HG03039 (cell line): ENCODE measurements around the gene PARP3.

ENCODE experiments used
- ATAC-seq: cut with Tn5 transposase; IDR thresholded peaks from one replicate; pipeline ENCODE4 v1.9.1; 2021; ENCODE audit warnings: mild to moderate bottlenecking, moderate library complexity; ENCODE audit not compliant: unreplicated experiment

Gene PARP3

DNA sequence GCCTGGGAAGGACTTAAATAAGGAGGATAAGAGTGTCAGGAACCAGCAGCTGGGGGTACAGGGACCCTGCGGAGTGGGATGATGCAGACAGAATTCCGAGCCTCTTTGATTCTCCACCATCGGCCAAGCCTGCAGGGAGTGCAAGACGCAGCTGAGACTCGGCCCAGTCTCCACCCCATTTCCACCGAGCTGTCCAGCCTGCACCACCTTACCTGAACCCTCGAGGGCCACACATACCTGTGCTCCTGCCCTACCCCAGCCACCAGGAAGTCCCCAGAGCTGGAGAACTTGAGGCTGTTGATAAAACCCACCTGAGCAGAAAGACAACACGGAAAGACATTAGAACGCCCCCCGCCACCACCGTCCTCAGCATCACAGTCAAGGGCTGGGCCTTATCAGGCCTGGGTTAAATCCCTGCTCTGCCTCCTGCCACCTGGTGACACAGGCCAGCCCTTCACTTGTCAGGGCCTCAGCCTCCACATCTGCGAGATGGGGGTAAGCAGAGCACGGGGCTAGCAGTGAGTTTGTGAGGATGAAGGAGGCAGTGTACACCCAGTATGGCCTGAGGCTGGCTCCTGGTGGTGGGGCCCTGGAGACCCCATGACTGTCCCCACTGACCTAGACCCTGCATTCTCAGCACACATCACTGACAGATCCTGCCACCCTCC is 8.6 kb upstream of the PARP3 start:
- ATAC-seq: no peak

DNA sequence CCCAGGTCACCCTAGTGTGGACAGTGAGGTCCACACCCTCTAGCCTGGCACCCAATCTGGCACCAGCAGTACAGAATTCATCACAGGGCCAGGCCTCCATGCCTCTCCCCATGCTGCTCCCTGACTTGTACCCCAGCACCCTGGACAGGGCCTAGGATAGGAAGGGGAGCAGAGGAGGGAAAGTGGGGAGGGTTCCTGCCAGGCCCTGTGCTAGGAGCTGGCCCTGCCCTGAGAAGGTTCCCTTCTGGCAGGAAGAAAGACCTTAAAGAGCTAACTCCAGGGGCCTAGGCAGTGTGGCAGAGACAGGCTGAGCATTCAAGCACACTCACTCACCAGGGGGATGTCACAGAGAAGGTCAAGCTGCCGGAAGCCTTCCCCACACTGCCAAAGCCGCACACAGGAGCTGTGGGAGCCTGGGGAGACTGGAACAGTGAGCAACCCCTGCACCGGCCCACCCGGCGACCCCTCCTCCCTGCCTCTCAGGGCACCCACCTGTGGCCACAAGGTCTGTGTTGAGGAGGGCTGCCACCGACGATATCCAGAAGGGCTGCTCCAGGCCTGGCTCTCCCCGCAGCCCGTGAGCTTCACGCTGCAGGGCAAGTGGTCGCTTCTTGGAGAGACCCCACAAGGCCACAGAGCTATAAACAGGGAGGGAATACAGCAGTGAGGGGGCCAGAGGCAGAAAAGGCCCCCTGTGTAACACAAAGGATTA is 7.9 kb upstream of the PARP3 start:
- ATAC-seq: no peak

DNA sequence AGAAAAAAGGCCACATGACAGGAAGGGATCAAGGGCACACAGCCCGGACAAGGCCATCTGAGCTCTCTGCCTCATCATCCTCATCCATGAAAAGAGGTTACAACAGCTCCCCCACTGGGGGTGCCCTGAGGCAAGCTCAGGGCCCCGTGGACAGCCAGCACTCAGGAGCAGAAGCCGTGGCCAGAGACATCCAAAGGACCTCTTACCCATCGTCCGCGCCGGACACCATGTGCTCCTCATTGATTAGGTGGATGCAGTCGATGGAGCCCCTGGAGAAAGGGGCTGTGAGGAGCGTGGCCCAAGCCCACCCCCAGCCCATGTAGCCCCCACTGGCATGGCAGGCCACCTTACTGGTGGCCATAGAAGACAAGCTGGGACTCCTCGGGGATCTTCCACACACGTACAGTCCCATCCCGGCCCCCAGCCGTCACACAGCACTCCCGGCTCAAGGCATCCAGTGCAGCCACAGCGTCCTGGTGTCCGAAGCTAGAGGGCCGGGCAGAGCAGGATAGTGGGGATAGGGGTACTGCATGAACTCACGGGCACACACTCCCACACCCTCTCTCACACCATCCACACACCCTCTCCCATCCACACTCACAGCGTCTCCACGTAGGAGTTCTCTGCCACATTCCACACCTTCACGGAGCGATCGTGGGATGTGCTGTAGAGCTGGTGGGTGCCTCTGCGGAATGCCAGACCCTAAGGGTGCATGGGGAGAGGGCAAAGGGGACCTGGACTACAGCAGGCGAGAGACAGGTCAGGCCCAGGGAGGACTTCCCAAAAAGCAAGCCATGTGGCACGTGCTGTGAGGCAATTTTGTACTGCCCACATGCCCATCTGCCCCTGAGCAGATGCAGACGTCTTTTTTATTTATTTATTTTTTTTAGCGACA is 6.9 kb upstream of the PARP3 start:
- ATAC-seq: no peak

GRCh38 chr3:51935886-51936755 is 6.0 kb upstream of the PARP3 start:
- ATAC-seq: no peak

DNA sequence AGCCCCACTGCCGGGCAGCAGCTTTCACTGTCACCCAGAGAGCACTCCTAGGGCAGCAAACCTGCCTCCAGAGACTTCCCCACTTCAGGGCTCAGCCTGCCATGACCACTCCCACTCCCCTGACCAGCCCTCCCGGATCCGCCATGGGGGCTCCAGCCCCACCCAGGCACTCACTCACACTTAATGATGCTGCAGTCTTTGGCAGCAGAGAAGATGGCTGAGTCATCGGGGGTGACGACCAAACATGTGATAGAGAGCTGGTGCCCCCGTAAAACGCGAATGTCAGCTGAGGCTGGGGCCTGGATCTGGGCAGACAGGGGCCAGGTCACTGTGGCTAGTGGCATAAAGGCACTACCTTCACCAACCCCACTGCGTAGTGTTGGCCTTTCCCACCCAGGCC is 5.1 kb upstream of the PARP3 start:
- no peak for ATAC-seq

- ATAC-seq: no peak
Observed at GRCh38 chr3:51937611-51938450, 4.3 kb upstream of the PARP3 start.

GRCh38 chr3:51938780-51939425 is 3.3 kb upstream of the PARP3 start:
- no peak for ATAC-seq

- ATAC-seq: no peak
Observed at GRCh38 chr3:51940648-51941462, 1.3 kb upstream of the PARP3 start.

DNA sequence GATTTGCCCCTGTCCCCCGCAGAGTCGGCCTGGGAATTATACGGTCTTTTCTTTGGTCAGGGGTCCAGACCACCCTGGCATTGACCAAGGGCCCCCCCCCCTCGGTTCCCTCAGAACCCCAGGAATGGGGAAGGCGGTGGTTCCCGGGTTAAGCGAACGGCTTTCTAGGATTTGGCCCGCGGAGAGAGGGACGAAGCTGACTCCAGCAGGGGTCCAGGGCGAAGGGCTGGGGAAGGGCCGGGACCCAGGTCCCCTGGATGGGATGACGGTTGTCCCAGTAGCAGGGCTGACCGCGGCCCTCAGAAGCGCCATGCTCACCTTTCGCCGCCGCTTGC is 733 bp upstream of the PARP3 start:
- ATAC-seq: no peak

GRCh38 chr3:51942603-51943450 is 664 bp downstream of the PARP3 start:
- ATAC-seq: no peak

DNA sequence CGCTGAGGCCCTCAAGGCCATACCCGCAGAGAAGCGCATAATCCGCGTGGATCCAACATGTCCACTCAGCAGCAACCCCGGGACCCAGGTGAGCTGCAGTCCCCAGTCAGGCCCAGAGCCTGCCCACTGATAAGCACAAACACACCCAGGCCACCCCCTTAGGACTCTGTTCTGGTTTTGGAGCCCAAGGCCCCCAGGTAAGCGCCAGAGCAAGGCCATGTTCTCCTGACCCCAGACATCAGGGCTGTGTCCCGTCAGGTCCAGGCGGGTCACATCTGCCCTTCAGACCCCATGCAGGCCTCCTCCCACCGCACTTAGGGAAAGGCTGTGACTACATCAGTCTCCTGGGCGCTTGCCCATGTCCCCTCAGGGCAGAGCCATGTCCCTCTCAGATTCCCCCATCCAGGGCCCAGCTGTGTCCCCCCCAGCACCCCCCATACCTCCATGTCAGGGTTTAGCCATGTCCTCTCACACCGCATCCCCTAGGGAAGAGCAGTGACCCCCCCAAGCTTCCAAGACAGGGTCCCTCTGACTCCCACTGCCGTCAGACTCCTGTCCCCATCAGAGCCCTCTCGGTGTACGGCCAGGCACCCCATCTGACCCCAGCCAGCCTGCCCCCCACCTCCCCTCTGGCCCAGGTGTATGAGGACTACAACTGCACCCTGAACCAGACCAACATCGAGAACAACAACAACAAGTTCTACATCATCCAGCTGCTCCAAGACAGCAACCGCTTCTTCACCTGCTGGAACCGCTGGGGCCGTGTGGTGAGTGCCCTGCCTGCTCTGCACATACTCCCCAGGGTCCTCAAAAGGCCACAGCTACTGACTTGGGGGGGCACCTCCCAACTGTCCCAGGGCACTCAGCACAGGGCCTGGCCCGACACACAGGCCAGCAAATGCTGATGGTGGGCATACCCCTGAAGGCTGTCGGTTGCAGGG is 1.6 kb downstream of the PARP3 start:
- no peak for ATAC-seq

DNA sequence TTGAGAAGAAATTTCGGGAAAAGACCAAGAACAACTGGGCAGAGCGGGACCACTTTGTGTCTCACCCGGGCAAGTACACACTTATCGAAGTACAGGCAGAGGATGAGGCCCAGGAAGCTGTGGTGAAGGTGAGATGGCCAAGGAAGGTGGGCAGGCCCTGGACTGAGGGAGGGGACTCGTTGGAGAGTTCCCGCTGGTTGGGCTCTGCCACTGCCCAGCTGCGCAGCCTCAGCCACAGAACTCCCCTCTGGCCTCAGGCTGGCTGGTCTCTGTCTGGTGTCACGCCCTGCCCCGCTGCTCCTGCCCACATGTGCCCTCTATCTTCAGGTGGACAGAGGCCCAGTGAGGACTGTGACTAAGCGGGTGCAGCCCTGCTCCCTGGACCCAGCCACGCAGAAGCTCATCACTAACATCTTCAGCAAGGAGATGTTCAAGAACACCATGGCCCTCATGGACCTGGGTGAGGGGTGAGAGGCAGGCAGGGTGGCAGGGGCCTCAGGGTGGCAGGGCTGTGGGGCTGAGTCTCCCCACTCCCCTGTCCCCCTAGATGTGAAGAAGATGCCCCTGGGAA is 2.4 kb downstream of the PARP3 start:
- ATAC-seq: no peak

GRCh38 chr3:51945031-51945840 is 3.1 kb downstream of the PARP3 start:
- no peak for ATAC-seq

DNA sequence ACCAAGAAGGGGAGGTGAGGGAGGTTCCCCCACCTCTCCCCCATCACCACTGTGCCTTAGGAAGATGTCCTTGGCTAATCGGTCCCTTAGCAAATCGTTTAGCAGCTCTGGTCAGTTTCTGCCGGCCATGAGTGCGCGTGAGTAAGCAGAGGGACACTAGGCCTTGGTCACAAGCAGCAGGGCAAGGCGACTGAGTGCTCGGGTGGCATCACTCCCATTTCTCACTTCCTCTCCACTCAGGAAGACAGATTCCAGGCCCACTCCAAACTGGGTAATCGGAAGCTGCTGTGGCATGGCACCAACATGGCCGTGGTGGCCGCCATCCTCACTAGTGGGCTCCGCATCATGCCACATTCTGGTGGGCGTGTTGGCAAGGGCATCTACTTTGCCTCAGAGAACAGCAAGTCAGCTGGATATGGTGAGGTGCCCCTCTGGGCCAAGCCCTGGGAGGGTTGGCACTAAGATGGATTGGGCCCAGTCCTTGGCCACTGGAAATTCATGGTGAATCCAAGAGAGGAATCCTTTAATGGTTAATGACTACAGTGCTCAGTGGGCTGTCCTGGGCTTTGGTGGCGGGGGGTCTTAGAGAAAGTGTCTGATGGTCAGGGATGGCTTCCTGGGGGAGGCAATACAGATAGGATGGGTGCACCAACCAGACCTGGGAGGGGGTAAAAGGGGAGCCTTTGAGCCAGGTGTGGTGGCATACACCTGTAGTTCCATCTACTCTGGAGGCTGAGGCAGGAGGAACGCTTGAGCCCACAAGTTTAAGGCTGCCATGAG is 4.0 kb downstream of the PARP3 start:
- ATAC-seq: no peak

DNA sequence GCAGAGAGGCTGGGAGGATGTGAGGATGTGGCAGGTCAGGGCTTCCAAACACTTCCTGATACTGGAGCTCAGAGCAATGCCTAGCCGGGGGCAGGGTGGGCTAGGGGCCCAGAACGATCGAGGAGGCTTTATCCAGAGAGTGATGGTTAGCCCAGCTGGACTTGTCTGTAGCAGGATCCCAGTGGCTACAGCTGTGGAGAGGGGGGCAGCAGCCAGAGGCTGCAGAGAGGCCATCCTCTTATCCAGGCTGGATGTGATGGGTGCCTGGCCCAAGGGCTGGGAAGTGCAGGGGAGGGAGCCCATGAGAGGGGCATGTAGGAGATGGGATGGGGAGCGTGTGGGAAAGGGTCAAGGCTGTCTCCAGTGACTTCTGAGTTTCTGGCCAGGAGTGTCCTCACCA is 4.6 kb downstream of the PARP3 start:
- ATAC-seq: no peak
